GM21360 (cell line): ENCODE measurements around the gene HOXA5.

Source experiments
- ATAC-seq: cut with Tn5 transposase; IDR thresholded peaks from one replicate; pipeline ENCODE4 v1.9.1; 2021; ENCODE audit warnings: mild to moderate bottlenecking, moderate library complexity; ENCODE audit not compliant: unreplicated experiment

The HOXA5 gene

GRCh38 chr7:27171637-27172314 is 28.3 kb upstream of the HOXA5 start:
- ATAC-seq, result no peak

- ATAC-seq, result no peak
Measured at GRCh38 chr7:27171325-27171636, 27.8 kb upstream of the HOXA5 start.

- no peak for ATAC-seq
Measured at GRCh38 chr7:27170426-27171324, 27.2 kb upstream of the HOXA5 start.

DNA sequence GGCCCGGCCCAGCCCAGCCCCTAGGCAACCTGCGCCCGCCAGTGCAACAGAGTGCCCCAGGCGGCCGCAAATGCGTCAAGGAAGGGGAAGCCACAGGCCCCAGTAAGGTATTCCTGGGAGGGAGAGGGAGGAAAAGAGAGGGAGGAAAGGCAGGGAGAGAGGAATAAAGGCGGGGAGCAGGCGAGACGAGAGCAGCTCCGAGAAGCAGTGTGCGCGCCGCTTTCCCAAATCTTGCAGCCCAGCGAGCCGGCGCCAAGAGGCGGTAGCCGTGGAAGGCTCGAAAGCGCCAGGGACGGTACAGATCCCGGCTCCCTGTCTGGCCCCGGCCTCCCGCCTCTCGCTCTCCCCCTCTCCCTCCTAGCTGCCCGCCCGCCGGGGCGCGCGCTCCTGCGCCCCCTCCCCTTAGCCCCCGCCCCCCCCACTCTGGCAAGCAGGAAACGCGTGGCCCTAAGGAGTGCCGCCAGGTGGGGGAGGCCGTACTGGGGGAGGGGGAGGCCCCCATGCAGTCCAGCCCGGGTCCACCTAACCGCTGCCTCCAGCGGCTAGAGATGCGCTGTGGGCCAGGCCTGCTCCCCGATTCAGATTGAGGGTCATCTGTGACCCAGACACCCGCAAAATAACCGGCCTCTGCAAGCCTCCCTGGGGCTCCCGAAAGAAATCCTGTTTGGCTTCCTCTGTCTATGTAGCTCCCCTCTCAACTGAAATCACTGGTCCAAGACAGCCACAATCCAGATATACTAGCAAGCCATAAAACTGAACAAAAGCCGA is 26.4 kb upstream of the HOXA5 start:
- no peak for ATAC-seq

- no peak for ATAC-seq
Measured at GRCh38 chr7:27168265-27168947, 24.9 kb upstream of the HOXA5 start.

GRCh38 chr7:27167916-27168264 is 24.4 kb upstream of the HOXA5 start:
- ATAC-seq, result no peak

GRCh38 chr7:27166531-27167505 is 23.3 kb upstream of the HOXA5 start:
- no peak for ATAC-seq

DNA sequence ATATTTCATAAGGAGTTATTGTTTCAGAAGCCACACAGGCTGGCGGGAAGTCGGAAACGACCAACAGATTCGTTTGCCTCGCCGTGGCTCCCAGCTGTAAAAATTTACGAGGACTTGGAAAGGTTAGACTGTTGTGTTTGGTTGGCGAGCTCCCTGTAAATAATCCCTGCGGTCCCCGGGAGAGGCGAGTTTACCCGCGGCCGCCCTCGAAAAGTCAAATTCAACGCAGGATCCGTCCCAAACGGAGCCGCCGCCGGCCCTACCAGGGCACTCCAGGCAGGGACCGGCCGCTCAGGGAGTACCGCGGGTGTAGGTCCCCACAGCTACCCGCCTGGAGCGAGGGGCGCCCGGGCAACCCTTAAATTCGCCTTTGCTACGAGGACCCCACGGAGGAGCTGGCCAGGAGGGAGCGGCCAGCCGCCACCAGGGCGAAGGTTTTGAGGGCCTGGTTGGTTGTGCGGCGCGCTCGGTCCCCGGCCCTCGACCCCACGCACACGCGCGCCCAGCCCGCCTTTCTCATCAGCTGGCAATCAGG is 22.6 kb upstream of the HOXA5 start:
- no peak for ATAC-seq

GRCh38 chr7:27165089-27165995 is 21.9 kb upstream of the HOXA5 start, which contains the start of gene HOXA9:
HOXA9 (minus strand) TSS chr7:27165537; CDS start chr7:27165457, 80 bp downstream.
- ATAC-seq, result no peak

DNA sequence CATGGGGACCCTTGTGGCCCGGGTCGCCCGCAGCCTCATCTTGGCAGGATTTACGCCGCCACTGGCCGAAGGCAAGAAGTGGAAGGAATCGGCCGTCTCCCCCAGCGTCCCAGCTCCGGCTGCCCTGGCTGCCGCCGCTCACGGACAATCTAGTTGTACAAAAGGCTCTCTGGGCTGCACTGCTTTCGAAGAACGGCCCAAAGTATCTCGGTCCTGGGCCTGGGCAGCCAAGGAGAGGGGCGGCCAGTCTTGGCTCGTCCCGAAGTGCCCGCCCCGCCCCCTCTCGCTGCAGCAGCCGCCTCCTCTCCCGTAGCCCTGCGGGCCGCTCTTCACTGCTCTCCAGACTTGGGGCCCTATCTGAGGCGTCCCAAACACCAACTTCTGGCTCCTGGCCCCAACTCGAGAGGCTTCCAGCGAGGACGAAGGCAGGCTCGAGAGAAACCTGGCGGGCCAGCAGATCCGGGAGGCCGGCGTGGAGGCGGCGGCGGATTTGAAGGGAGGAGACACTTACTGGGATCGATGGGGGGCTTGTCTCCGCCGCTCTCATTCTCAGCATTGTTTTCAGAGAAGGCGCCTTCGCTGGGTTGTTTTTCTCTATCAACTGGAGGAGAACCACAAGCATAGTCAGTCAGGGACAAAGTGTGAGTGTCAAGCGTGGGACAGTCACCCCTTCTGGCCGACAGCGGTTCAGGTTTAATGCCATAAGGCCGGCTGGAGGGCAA is 21.0 kb upstream of the HOXA5 start:
- no peak for ATAC-seq

- ATAC-seq, result no peak
Measured at GRCh38 chr7:27164045-27164366, 20.5 kb upstream of the HOXA5 start.

DNA sequence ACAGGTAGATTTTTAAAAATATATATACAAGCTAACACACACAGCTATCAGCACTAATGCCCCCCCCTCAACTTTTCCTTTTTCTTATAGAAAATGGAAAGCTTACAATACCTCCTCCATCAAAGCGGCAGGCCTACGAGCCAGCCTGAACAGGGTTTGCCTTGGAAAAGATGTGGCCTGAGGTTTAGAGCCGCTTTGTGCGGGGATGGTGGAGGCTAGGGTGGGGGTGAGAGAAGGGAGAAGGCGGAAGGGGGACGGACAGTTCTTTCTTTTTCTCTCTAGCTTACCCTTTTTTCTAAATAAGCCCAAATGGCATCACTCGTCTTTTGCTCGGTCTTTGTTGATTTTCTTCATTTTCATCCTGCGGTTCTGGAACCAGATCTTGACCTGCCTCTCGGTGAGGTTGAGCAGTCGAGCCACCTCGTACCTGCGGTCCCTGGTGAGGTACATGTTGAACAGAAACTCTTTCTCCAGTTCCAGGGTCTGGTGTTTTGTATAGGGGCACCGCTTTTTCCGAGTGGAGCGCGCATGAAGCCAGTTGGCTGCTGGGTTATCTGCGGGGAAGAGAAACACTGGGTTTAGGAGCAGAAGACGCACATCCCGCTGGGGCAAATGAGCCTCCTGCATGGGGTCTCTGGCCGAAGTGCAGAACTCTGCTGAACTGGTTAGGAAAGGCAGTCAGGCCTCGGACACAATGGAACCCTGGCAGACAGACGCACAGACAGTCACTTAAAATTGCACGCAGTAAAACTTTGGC is 20.0 kb upstream of the HOXA5 start:
- ATAC-seq, result no peak

DNA sequence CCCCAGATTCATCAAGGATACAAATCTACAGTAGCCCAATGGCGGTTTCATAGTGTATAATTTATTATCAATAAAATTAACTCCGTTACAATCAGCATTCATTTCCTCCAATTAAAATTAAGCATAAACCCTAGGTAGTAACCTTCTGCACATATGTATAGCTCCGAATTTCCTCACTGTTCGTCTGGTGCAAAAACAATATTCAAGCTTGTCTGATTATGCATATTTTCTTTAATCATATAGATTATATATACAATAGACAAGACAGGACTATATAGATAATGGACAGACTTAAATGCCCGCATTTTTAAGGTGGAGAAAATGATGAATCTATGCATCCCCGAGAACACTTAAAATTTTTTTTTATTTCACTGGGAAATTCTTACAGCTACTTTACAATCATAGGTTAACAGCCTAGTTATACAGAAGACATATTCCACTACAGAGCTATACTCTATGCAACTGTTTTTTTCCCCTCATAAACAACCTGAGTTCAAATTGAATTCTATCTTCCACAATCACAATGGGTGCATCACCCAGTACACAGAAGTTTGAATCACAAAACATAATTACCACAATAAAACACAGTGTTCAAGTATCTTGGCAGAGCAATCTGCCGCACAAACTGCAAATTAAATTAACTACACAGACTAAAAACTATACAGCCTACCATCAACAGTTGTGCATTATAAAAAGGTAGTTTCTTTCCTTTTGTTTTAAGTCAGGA is 19.2 kb upstream of the HOXA5 start:
- no peak for ATAC-seq

DNA sequence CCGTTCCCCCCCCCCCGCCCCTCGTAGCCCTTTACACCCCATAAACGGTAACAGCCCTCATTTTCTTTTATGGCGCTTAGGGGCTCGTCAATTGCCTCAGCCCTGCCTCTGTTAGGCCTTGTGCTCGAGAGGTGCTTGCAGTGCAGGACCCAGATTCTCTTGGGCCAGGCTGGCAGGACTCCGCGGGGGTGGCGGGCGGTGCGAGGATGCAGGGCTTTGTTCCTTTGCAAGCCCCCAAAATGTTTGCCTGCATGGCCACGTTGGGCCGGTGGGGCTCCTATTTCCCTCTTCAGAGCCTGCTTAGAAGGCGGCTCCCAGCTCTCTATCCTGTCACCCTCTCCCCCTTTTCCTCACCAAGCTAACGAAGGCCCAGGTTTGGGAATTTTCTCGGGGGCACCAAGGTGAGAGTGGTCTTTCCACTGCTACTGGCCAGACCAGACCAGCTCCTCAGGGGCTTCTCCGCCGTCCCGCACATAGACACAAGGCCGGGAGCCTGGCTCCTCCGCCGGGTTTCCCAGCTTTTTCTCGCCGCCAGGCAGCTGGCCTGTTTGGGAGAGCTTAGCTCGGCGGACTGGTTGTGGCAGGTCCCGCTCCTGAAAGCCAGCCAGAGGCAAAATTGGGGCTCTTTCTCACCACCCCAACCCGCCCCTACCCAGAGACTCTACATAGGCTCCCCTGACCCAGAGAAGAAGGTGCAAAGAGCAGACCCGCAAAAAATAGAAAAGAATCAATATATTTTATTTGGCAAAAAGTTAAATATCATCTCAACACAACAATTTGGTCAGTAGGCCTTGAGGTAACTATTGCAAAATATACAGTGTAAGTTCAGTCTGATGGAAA is 18.5 kb upstream of the HOXA5 start:
- ATAC-seq, result no peak

DNA sequence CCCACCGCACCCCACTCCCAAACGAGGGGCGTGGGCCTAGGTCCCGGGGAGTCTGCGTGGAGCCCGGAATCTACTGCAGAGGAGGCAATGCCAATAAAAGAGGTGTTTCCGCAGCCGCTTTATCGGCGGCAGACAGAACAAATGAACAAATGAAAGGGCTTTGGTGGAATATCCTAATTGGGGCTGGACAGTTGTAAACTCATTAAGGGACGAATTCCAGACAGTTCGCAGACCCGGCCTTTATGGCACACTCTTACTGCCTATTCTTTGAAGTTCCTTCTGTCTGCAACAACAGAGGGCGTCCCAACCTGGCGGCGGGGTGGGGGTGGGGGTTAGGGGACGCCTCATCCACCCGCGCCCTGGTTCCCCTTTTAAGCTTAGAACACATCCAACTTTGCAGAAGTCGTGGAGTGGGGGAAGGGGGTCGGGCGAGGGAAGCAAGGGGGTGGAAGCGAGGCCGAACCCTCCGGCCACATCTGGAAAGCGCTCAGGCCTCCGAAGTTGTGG is 17.8 kb upstream of the HOXA5 start:
- ATAC-seq, result no peak
